Choroid plexus epithelial cell (primary cell): ENCODE results near the gene GPR157.

Experiments used
- DNase-seq: peaks from one replicate; pipeline ENCODE4 v3.0.0-alpha.2; 2010; ENCODE audit warnings: low read depth
- H3K4me3 ChIP-seq: 2 replicates; pipeline ENCODE4 v1.5.1; 2011; ENCODE audit warnings: low read depth, mild to moderate bottlenecking, control low read depth, low read length, moderate library complexity
- CTCF ChIP-seq: conservative IDR thresholded peaks from 2 replicates; pipeline ENCODE4 v1.5.1; 2011; ENCODE audit warnings: low read depth, mild to moderate bottlenecking, control low read depth, inconsistent platforms, low read length, moderate library complexity

Gene GPR157

GRCh38 chr1:9052272-9053049 is 76.4 kb downstream of the GPR157 start:
- H3K4me3 ChIP-seq: no peak overlapping the region
- no peak for TF ChIP-seq CTCF
- no peak for DNase-seq

- no peak for TF ChIP-seq CTCF
- no peak for DNase-seq
- H3K4me3 ChIP-seq: no peak overlapping the region
Measured at GRCh38 chr1:9051379-9051778, 77.5 kb downstream of the GPR157 start.

GRCh38 chr1:9050803-9051202 is 78.1 kb downstream of the GPR157 start:
- TF ChIP-seq CTCF: no peak
- H3K4me3 ChIP-seq: no peak overlapping the region
- no peak for DNase-seq
